Stimulated activated CD4-positive, alpha-beta T cell treated with anti-CD3 and anti-CD28 coated beads, Interleukin-15, amount 100 ng/mL, for 48 hours (primary cell): Measurements from ENCODE around the gene FGD4.
"Not testable (repeated sequence)": the region's sequence is repeated elsewhere in the genome, so short reads cannot be mapped to it uniquely, and the experiment has no call there.

Experiments
- DNase-seq, 2 donors: peaks; one replicate each; pipeline ENCODE4 v3.0.0-alpha.2; 2020; ENCODE audit warnings: low read depth in 2 of 2

Gene FGD4

DNA sequence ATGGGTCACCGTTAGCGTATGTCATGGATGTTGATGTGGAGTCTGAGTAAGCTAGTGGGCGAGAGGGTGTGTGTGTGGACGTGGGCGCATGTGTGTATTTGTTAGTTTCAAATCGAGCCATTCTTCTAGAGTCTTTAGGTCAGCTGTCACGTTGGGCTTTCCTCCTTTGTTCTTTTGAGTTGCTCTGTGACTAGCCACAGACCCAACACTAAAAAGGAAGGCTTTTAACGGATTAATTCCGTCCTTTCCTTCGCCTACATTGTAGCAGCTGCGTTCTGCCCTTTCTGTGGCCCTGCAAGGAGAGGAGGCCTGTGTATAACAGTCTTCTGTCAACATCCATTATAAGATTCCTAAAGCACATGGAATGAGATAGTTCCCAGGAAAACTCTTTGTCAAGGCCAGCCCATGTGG lies 162.6 kb downstream of the FGD4 start:
- DNase-seq: no peak

DNA sequence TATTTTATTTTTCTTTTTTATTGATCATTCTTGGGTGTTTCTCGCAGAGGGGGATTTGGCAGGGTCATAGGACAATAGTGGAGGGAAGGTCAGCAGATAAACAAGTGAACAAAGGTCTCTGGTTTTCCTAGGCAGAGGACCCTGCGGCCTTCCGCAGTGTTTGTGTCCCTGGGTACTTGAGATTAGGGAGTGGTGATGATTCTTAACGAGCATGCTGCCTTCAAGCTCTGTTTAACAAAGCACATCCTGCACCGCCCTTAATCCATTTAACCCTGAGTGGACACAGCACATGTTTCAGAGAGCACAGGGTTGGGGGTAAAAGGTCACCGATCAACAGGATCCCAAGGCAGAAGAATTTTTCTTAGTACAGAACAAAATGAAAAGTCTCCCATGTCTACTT lies 163.1 kb downstream of the FGD4 start:
- DNase-seq: not testable (repeated sequence)

DNA sequence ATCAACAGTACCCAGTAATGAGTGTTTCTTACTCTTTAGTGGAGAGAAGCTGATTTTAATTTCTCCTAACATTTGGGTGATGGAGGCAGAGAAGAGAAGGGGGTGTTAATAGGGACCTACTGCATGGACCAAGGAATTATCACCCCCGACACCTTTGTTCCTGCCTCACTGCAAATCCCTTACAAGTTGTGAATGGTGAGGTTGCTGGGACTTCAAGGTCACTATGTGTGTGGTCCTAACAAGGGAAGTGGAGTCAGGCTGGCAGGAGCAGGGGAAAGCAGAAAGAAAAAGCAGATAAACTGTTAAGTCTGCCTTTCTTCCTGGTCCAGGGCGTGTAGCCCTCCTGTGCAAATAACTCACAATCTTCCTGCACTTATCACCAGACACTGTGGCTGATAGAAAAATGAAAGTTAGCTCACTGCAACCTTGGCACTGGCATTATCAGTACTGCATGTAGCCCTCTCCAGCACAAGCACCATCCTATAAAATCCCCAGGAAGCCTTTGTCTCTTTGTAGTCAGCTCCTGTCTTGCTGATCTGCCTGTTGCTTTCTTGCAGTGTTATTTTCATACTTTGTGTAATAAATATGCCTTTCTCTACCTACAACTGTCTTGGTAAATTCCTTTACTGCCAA lies 167.4 kb downstream of the FGD4 start:
- DNase-seq: no peak

DNA sequence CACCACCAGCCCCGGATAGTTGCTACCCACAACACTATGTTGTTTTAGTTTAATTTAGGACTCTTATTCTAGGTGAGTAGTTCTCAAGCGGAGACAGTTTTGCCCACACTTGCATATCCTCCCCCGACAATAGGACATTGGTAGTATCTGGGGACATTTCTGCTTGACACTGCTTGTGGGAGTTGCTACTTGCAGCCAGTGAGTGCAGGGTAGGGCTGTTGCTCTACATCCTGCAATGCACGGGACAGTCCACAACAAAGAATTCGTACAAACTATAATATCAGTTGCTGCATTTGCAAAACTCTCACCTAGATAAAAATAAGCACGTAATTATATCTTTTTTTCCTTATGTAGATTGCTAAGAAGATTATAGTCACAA lies 167.9 kb downstream of the FGD4 start:
- no peak for DNase-seq

DNA sequence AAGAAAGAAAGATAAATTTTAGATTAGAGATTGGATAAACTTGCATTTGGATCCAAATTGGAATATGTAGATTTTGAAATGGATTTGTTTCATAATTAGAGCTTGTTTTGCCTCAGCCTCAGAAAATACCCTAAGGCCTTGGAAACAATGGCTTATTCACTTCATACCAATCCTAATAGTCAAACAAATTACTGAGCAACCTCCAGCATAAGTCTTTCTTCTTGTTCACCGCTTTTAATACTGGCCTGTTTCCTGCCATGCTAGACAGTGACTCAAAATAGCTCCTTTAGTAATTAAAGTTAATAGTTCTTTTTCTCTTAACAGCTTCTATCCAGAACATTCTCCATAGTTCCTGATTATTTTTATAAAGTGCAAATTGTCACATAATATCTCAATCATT lies 168.9 kb downstream of the FGD4 start:
- no peak for DNase-seq

DNA sequence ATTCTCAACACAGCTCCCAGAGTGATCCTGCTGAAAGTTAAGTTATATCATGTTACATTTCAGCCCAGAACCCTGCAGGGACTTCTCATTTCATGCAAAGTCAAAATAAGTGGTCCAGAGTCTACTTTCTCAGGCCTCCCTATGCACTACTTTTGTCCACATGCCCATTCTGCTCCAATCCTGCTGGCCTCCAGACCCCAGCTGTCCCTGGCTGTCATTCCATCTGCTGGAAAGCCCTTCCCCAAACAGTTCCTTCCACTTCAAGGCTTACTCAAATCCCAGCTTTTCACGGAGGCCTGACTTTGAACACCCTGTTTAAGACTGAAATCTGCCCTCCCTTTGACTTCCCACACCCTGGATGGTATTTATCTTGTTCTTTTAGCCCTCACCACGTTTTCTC lies 169.9 kb downstream of the FGD4 start:
- DNase-seq: no peak

DNA sequence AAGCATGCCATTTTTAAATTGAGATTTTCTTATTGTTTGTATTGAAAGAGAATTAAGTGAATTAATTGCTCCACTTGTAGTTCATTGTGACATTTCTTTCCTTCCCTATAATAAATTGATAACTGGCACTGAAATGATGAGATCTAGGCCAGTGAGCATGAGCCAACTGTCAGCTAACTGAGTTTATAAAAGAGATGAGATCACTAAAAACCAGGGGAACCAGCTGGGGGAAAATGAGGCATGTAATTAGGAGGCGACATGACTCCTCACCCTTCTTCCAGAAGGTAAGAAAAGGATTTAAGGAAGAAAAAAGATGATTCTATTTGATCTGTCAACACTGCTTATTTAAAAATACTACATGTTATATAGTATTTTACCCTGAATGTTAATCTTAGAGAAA lies 175.2 kb downstream of the FGD4 start:
- no peak for DNase-seq

DNA sequence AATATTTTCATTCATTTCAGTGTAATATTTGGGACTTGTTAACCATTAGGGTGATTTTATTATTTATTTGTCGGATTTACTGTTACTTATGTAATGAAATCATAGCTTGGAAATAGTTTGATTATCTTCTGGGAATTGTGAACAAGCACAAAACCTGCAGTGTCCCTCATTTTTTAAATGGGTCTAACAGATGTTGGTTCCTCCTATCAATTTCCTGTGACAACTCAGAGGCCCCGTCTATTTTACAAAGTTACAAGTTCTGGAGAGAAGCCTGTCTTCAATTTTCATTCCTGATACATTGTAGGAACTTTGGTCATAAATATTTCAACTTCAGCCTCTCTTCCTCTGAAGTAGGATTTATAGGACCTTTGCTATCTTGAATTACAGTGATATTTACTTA lies 178.0 kb downstream of the FGD4 start:
- no peak for DNase-seq

DNA sequence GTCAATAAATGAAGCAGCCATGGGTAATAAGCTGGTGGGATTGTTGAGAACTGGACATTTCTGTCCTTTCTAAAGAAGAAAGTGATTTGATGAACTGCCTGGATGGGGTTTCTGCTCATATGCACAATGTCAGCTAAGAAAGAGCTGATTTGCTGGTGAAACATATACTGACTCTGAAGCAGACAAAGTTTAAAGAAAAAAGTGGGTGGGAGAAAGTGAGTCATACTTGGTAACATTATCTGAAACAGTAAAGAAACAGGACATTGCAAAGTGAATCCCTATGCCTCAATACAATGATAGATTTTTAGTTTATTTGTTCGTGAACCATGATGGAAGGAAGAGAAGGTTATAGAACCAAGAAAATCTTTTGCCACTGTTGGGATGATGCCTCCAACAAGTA lies 184.2 kb downstream of the FGD4 start:
- DNase-seq: no peak

DNA sequence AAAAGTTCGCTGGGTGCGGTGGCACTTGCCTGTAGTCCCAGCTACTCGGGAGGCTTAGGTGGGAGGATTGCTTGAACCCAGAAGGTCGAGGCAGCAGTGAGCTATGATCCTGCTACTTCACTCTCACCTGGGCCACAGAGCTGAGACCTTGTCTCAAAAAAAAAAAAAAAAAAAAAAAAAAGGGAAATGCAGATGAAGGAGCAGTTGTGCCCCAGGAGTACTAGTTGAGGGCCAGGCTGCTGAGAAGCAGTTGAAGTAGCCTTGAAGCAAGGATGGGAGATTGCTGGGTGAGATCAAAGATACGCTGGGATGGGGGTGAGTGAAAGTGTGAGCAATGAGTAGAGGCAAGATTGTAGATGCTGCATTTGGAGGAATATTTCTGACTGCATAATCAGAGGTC lies 186.3 kb downstream of the FGD4 start:
- no peak for DNase-seq

DNA sequence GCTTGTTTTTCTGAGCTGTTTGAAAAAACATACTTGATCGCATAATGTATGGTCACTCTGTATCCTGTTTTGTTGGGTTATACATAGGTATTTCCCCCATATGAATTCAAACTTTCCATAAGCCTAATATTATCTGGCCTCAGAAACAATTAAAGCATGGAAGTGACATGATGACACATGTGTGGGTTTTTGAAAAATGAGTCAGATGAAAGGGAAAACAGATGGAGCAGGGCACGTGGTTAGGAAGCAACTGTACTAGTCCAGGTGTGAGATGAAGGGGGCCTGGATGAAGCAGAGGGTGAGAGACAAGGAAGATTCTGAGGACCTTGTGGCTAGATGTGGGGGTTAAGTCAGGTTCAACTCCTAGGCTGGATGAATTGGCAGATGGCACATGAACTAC lies 187.0 kb downstream of the FGD4 start:
- DNase-seq: no peak

DNA sequence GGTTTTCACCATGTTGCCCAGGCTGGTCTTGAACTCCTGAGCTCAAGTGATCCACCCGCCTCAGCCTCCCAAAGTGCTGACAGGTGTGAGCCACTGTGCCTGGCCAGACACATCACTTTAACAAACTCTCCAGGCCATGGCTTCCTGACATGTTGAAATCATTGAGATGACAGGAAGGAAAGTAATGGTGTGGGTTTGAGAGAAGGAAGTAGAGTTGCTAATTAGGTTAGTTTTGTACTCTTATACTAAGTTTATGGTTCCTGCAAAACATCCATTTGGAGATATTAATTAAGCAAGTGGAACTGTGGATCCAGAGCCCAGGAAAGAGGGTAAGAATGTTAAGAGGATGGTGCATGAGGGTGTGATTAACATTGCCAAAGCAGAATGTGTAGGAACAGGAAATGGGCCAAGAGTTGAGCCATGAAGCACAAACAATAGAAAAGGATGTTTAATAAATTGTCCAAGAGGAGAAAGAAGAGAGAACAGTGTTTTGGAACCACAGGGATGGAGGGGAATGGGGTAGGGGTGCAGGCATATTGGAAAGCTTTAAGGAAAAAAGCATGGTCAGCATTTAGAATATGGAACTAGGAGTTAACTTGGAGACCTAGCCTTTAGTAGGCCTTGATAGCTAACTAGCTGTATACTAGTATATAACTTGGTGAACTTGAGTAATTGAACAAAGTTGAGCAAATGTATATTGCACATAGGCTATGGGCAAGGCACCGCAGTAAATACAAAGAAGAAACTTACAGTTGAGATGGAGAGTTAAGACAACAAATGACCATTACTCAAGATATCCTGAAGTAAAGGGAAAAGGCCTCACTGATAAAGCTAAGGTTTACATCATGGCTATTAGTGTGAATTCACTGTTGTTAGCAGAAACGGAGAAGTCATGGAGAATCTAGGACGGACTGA lies 188.5 kb downstream of the FGD4 start:
- no peak for DNase-seq

DNA sequence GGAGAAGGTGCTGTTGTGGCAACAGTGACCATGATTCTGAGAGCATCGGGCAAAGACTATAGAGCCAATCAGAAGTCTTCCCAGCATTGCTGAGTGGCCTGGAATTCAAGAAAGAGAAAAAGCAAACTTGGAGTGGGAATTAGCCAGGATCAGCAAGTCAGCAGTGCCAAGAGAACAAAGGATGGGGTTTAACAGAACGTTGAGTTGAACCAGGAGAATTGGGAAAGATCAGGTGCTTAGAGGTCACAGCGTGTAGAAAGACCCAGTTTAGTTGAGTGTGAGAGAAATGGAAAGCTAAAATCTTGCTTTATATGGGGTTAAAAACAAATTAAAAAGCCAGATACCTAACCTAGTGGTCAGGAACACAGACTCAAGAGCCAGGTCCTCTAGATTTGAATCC lies 189.2 kb downstream of the FGD4 start:
- no peak for DNase-seq

DNA sequence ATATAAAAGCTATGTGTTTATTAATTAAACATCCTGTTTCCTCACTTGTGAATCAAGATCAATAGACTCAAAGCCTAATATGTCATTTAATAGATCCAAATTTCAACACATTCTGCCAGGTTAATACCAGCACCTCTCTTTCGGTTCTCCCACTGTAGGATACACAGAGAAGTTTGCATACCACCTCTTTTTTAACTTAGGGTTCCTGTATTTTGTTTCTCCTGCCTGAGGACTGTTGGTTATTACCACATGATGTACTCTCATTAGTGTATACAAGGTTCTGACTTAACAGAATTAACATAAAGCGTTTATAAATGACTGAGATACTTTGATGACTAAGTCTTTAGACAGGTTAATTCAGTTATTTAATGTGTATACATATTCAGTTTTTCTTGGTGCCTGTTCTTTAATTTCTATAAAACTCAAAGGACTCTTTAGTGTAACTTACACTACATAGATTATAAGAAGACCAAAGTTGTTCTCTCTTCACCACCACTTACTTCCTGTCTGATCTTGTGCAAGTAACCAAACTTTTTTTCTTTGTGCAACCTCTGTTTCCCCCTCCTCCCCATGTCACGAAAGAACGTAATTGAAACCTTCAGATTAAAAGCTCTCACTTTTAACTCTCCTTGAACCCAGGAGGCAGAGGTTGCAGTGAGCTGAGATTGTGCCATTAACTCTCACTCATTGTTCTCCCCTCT lies 190.0 kb downstream of the FGD4 start:
- no peak for DNase-seq

DNA sequence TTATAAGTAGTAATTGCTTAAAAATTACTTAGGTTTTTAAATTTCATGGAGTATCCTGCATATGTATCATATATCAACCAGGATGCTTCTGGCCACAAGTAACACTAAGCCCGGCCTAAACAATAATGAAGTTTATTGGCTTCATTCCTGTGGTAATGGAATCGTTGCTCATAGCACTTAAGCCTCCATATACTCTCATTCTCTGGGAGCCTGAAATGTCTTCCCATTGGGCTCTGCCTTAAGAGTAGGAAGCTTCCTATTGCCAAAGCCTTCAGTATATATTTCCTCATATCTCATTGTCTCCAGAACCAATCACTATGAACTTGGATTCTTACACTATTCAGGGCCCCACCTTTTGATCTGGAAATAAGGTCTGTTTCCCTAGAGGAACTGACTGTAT lies 195.9 kb downstream of the FGD4 start:
- no peak for DNase-seq

DNA sequence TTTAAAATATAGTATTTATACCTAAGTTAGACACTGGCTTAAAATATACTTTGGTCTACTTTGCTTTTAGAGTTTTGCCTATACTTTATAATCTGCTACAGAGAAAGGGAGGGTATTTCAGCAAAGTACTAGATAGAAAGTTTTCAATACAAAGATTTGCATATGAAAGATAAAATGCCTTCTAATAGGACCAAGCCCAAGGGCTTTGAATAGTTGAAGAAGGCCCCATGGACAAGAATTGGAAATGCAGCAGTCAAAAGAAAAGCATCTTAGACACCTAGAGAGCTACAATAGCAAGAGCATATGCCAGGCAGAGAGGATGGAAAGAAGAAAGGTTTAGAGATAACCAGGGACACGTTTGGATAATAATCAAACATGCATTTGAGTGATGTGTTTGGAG lies 196.7 kb downstream of the FGD4 start:
- no peak for DNase-seq

DNA sequence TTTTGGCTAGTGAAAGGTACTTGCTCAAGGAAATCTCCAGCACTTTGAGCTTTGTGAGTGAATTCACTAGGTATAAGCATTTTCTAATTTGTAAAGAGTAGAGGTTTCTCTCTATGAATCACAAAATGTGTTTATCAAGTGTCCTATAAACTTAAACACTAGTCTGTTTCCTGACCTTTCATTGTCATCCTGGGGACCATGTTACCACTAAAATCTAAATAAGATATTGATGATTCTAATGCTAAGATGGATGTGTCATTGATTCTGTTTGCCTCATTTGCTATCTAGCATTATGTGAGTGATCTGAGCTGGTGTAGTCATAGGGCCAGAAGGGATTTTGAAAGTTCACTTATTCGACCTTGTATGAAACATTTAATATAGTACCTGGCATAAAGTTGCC lies 199.3 kb downstream of the FGD4 start:
- no peak for DNase-seq

DNA sequence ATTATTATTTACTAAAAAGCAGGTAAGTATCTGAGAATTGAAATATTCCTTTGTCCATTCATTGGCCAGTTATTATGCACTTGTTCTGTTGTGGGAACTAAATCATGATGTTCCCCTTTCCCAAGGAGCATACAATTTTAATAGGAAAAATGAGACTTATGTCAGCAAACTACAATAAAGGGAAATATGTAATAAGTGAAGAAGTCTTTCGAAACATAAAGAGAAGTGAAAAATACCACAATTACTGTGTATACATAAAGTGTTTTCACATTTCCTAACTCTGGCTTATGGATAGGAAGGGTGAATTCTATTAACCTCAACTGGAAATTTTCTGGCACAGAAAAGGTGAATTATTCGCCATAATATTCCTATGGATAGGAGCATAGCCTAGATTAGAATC lies 201.3 kb downstream of the FGD4 start:
- DNase-seq: no peak

DNA sequence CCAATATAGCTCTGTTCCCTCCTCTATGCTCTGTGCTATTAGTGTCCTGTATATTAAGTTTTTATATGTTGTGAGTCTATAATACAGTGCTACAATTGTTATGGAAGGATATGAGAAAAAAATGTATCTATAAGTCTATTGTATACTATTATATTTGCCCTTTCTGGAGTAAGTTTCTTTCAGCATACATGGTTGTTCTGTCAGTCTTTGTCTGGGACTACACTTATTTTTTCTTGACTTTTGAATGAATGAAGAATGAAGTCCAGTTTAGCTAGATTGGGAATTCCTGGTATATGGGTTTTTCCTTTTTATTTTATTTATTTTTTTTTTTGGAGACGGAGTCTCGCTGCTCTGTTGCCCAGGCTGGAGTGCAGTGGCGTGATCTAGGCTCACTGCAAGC lies 203.7 kb downstream of the FGD4 start:
- DNase-seq: no peak

DNA sequence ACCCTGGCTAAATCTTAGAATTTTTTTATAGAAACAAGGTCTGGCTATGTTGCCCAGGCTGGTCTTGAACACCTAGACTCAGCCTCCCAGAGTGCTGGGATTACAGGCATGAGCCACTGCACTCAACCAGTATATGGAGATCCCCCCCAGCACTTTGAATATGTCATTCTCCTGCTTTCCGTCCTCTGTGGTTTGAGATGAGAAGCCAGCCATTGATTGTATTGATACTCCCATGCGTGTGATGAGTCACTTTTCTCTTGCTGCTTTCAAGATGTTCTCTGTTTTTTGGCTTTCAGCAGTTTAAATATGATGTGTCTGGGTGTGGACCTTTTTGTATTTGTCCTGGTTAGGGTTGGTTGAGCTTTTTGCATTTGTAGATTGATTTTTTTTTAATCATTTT lies 204.5 kb downstream of the FGD4 start:
- DNase-seq: peak; percentile 5 to 18

DNA sequence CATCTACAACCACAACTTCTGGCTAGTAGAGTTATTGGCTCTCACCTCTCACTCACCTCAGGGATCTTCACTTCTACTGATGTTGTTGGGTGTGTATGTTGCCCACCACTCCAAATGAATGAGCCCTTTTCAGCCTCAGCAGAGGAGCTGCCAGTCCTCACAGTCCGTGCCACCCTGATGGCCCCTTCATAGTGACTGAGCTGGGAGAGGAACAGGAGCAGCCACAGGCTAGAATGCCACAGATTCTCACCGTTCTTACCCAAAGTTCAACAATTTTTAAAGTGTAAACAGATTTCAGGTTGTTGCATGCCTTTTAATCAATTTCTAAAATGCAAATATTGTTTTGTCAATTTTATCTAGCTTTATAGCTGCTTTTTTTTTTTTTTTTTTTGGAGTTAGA lies 205.2 kb downstream of the FGD4 start:
- DNase-seq: no peak

DNA sequence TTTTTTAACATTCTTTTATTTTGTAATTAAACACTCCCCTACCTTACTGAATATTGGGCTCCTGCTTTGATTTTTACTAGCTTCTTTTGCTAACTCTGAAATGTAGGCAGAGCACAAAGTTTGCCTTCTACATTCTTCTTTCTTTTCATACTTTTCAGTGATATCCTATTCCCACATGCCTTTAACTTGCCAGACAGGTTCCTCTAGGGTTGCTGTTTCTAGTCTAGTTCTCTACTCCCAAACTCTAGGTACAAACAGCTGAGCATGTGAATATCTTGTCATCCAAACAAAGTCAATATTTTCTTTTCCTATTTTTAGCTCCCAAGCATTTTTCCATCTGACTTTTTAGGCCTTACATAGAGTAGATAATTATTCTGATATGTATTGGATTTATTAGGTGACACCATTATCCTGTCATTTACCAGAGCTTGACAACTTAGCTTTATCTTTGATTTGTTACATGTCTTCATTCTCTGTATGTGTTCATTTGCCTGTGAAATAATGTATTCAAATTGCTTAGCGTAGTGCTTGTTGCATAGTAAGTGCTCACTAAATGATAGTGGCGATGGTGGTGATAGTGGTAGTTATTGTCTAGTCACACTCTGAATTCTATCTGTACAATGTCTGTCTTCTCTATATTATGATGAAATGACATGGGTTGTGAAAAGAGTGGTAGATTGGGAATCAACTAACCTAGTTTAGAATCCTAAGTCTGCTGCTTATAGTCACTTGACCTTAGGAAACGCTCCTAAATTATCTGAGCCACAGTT lies 206.2 kb downstream of the FGD4 start:
- no peak for DNase-seq
